Measurements from ENCODE around the gene NLGN1.

NLGN1 gene

DNA sequence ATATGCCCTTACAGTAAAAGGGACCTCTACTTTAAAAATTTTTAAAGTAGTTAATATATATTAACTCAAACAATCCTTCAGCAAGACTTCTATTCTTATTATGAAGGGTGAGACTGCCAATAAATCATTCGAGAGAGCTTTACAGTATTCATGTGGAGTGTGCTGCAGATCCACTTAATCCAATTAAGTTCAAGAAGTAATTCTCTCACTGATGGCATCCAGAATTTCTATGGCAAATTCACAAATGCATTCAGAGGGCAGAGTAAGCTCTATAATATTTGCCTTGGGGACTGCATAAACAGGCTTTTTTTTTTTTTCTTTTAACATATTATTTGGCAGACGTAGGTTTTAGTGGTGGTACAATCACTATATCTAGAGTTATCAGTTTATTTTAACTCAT is 692.0 kb downstream of the NLGN1 start:
- H3K9ac ChIP-seq (ENCODE audit: low read depth, low read length): no peak overlapping the region
- peaks cover 6% of the 10 kb centered on the region for H3K4me1 ChIP-seq (ENCODE audit: insufficient read depth, low read length)
- H3K27ac ChIP-seq (ENCODE audit: low read depth, low read length): no peak overlapping the region
- H3K4me3 ChIP-seq (ENCODE audit: low read length): no peak overlapping the region
- H3K9me3 ChIP-seq (ENCODE audit: insufficient read depth, low read depth, low read length): no peaks in the 10 kb centered on the region
- H3K36me3 ChIP-seq (ENCODE audit: insufficient read depth, low read length): no peaks in the 10 kb centered on the region
- 100% methylated on average over 1 of the region's 2 CpGs for WGBS
- H3K27me3 ChIP-seq (ENCODE audit: insufficient read depth, low read length): no peaks in the 10 kb centered on the region

DNA sequence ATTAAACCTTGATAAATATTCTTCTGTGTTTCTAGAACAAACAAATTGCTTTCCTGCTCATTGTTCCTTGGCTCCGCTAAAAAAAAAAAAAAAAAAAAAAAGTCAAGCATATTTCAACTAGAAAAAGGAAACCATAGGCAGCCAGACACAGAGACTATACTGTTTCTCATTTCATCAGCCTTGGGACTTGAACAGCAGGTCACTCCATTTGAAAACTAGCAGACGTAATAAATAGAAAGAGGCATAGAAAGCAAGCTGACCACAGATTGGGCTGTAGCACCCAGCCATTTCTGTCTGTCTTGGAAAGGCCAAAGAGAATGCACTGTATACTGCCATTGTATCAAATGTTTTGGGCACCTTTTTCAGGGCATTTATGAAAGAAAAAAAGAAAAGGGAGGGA is 697.1 kb downstream of the NLGN1 start:
- no peak overlapping the region for H3K9ac ChIP-seq (ENCODE audit: low read depth, low read length)
- no peaks in the 10 kb centered on the region for H3K9me3 ChIP-seq (ENCODE audit: insufficient read depth, low read depth, low read length)
- H3K4me3 ChIP-seq (ENCODE audit: low read length): no peak overlapping the region
- no peak overlapping the region for H3K27ac ChIP-seq (ENCODE audit: low read depth, low read length)
- H3K36me3 ChIP-seq (ENCODE audit: insufficient read depth, low read length): no peaks in the 10 kb centered on the region
- H3K4me1 ChIP-seq (ENCODE audit: insufficient read depth, low read length): peaks cover 10% of the 10 kb centered on the region
- no peaks in the 10 kb centered on the region for H3K27me3 ChIP-seq (ENCODE audit: insufficient read depth, low read length)
- WGBS: 66% methylated on average over 2 of the region's 2 CpGs

DNA sequence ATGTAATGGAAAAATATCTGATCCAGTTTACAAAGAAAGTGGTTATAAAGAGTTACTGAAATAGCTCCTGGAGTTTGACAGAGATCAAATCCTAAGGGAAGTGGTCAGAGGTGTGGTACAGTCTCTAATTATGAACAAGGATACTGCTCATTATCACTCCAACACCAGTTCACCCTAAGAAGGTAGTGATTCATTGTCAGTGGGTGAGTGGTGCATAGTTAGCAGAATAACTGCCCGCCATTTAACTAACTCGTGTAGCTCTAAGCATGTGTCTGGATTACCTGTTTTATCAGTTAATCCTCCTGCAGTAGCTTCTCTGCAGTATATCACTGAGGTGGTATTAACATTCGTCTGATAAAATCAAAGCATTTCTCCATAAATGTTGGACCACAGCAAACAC is 700.1 kb downstream of the NLGN1 start:
- Histone ChIP-seq H3K27ac (ENCODE audit: low read depth, low read length) (no peak overlapping the region), H3K36me3 (ENCODE audit: insufficient read depth, low read length) (no peaks in the 10 kb centered on the region), H3K9ac (ENCODE audit: low read depth, low read length) (no peak overlapping the region), H3K4me3 (ENCODE audit: low read length) (no peak overlapping the region), H3K9me3 (ENCODE audit: insufficient read depth, low read depth, low read length) (no peaks in the 10 kb centered on the region), H3K4me1 (ENCODE audit: insufficient read depth, low read length) (peaks cover 24% of the 10 kb centered on the region), H3K27me3 (ENCODE audit: insufficient read depth, low read length) (no peaks in the 10 kb centered on the region)
- 90% methylated on average over 3 of the region's 3 CpGs for WGBS

DNA sequence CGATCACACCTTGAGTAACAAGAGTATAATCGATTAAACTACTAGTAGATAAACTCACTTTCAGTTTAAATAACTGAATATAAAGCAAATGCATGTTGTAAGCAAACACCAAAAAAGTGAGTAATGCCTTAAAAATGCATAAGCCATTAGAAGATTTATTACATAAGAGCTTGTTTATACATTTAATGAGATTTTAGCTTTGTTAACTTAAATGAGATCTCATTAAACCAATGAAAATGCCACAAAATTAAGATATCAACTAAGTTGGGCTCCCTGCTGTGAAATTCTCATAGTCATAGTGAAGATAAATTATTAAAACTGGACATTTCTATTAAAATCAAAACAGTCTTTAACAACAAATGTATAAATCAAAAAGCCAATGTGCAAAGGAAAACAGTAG is 701.2 kb downstream of the NLGN1 start:
- no peak overlapping the region for H3K27ac ChIP-seq (ENCODE audit: low read depth, low read length)
- H3K27me3 ChIP-seq (ENCODE audit: insufficient read depth, low read length): no peaks in the 10 kb centered on the region
- 100% methylated on average over 2 of the region's 2 CpGs for WGBS
- no peak overlapping the region for H3K4me3 ChIP-seq (ENCODE audit: low read length)
- no peaks in the 10 kb centered on the region for H3K36me3 ChIP-seq (ENCODE audit: insufficient read depth, low read length)
- peaks cover 28% of the 10 kb centered on the region for H3K4me1 ChIP-seq (ENCODE audit: insufficient read depth, low read length)
- no peak overlapping the region for H3K9ac ChIP-seq (ENCODE audit: low read depth, low read length)
- H3K9me3 ChIP-seq (ENCODE audit: insufficient read depth, low read depth, low read length): no peaks in the 10 kb centered on the region

DNA sequence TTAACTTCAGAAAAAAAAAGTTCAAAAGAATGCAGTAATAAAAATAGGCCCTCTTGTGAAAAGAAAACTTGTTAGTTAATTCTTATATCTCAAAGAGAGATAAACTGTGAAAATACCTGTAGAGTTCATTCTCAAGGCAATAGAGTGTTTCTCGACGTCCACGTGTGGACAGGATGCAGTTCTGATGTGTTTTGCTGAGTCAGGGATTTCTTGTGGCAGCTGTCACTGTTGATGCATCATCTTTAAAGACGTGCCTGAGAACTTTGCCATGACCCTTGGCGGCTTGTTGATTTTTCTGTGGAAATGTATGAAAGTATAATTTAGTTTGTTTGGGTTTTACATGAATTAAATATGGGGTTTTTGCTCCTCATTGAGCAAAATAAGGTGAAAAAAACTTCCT is 702.2 kb downstream of the NLGN1 start:
- no peak overlapping the region for H3K27ac ChIP-seq (ENCODE audit: low read depth, low read length)
- H3K9ac ChIP-seq (ENCODE audit: low read depth, low read length): no peak overlapping the region
- no peaks in the 10 kb centered on the region for H3K27me3 ChIP-seq (ENCODE audit: insufficient read depth, low read length)
- no peaks in the 10 kb centered on the region for H3K9me3 ChIP-seq (ENCODE audit: insufficient read depth, low read depth, low read length)
- 93% methylated on average over 5 of the region's 5 CpGs for WGBS
- no peak overlapping the region for H3K4me3 ChIP-seq (ENCODE audit: low read length)
- H3K36me3 ChIP-seq (ENCODE audit: insufficient read depth, low read length): no peaks in the 10 kb centered on the region
- peaks cover 20% of the 10 kb centered on the region for H3K4me1 ChIP-seq (ENCODE audit: insufficient read depth, low read length)

DNA sequence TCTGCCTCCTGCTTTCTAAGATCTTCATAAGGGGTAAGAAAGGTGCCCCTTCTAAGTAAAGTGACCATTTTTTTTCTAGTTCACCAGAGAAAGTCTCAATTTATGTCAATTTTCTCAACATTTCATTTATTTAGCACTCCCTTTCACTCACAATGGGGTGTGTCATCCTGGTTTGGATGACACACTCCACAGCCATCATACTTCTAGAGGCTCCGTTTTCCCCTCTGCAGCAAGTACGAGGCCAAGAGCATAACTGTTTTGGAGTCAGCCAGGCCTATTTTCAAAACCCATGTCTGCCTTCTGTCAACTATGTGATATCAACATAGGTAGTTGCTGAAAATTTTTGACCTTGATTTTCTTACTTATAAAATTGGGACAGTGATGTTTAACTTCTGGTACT is 703.2 kb downstream of the NLGN1 start:
- Histone ChIP-seq H3K27me3 (ENCODE audit: insufficient read depth, low read length) (no peaks in the 10 kb centered on the region), H3K4me3 (ENCODE audit: low read length) (no peak overlapping the region), H3K27ac (ENCODE audit: low read depth, low read length) (no peak overlapping the region), H3K36me3 (ENCODE audit: insufficient read depth, low read length) (no peaks in the 10 kb centered on the region), H3K4me1 (ENCODE audit: insufficient read depth, low read length) (peaks cover 17% of the 10 kb centered on the region), H3K9ac (ENCODE audit: low read depth, low read length) (no peak overlapping the region), H3K9me3 (ENCODE audit: insufficient read depth, low read depth, low read length) (no peaks in the 10 kb centered on the region)
- 95% methylated on average over 2 of the region's 2 CpGs for WGBS

DNA sequence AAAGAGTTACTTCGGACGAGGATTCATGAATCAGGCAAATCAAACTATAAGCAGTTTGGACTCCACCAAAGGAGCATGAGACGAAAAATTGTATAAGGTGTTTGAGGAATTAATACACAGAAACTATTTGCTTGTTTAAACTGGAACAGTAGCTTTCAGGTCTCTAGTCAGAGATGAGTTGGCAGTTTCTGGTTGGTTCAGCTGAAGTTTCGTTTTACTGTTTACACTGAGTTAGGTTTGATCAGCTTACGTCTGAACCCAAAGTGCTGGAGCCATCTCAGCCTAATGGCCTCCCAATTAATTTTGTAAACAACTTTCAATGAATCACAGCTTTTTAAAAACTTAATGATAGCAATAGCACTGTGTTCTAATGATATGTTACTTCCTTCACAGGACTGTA is 703.7 kb downstream of the NLGN1 start:
- no peak overlapping the region for H3K27ac ChIP-seq (ENCODE audit: low read depth, low read length)
- H3K4me3 ChIP-seq (ENCODE audit: low read length): no peak overlapping the region
- 89% methylated on average over 5 of the region's 5 CpGs for WGBS
- peaks cover 17% of the 10 kb centered on the region for H3K4me1 ChIP-seq (ENCODE audit: insufficient read depth, low read length)
- no peaks in the 10 kb centered on the region for H3K27me3 ChIP-seq (ENCODE audit: insufficient read depth, low read length)
- no peaks in the 10 kb centered on the region for H3K9me3 ChIP-seq (ENCODE audit: insufficient read depth, low read depth, low read length)
- no peak overlapping the region for H3K9ac ChIP-seq (ENCODE audit: low read depth, low read length)
- no peaks in the 10 kb centered on the region for H3K36me3 ChIP-seq (ENCODE audit: insufficient read depth, low read length)

DNA sequence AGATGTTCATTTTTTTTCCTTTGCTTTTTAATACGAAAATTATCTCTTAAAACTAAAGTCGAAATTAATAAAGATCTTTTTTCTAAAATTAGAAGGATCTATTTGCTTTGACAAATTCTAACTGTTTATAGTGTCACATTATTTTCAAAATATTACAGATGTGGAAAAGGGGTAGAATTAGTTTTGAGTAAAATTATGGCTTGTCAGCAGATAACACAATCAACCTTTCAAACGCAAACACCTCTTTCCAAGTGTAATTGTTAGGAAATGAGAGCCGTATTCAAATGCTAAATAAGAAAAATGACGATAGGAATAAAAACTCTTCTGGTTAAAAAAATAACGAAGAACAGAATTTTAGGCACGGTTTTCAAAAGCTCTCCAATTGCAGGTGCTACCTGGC is 704.7 kb downstream of the NLGN1 start:
- Histone ChIP-seq H3K9me3 (ENCODE audit: insufficient read depth, low read depth, low read length) (no peaks in the 10 kb centered on the region), H3K27me3 (ENCODE audit: insufficient read depth, low read length) (no peaks in the 10 kb centered on the region), H3K4me3 (ENCODE audit: low read length) (no peak overlapping the region), H3K27ac (ENCODE audit: low read depth, low read length) (no peak overlapping the region; the same call in 1 of the 2 replicates), H3K4me1 (ENCODE audit: insufficient read depth, low read length) (peaks cover 17% of the 10 kb centered on the region), H3K9ac (ENCODE audit: low read depth, low read length) (no peak overlapping the region), H3K36me3 (ENCODE audit: insufficient read depth, low read length) (no peaks in the 10 kb centered on the region)
- 61% methylated on average over 4 of the region's 7 CpGs for WGBS

DNA sequence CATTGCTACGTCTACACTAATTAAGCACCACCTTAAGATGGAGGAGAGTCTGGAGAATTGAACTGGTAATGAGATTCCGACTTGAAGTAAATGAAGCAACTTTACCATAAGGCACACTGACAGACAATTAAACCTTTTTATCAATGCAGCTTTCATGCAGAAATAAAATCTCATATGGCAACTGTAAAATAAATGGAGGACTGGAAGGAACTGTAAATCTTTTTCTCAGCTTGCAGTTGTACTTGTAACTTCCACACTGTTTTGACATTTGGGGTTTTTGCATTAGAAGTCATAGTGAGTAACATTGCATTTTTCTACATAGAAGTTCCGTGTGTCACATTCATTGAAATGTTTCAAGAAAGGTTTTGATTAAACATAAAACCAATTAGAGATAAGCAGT is 705.3 kb downstream of the NLGN1 start:
- H3K9ac ChIP-seq (ENCODE audit: low read depth, low read length): no peak overlapping the region
- WGBS: no CpG with 5 or more reads among the region's 3 CpGs
- no peak overlapping the region for H3K27ac ChIP-seq (ENCODE audit: low read depth, low read length)
- peaks cover 17% of the 10 kb centered on the region for H3K4me1 ChIP-seq (ENCODE audit: insufficient read depth, low read length)
- no peaks in the 10 kb centered on the region for H3K36me3 ChIP-seq (ENCODE audit: insufficient read depth, low read length)
- H3K4me3 ChIP-seq (ENCODE audit: low read length): no peak overlapping the region
- H3K9me3 ChIP-seq (ENCODE audit: insufficient read depth, low read depth, low read length): no peaks in the 10 kb centered on the region
- H3K27me3 ChIP-seq (ENCODE audit: insufficient read depth, low read length): no peaks in the 10 kb centered on the region

DNA sequence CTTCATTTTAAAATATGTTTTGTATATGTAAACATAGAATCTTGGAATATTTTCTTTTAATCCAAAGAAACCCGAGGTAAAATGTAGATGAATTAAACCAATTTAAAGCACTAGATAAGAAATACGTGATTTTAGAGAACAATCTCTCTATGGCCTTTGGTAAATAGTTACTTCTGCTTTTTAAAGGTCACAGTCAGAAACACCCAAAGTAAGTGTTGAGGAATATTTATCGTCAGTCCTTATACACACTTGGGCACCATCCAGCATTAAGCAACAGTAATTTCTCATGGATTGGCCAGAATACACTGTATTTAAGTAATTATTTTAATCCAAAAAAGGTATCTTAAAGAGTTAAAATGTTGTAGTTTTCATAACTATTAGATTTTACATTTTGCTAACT is 713.2 kb downstream of the NLGN1 start:
- Histone ChIP-seq H3K9ac (ENCODE audit: low read depth, low read length) (no peak overlapping the region), H3K4me1 (ENCODE audit: insufficient read depth, low read length) (no peaks in the 10 kb centered on the region; the same call in 1 of the 2 replicates), H3K36me3 (ENCODE audit: insufficient read depth, low read length) (no peaks in the 10 kb centered on the region), H3K9me3 (ENCODE audit: insufficient read depth, low read depth, low read length) (no peaks in the 10 kb centered on the region), H3K27ac (ENCODE audit: low read depth, low read length) (no peak overlapping the region), H3K27me3 (ENCODE audit: insufficient read depth, low read length) (no peaks in the 10 kb centered on the region), H3K4me3 (ENCODE audit: low read length) (no peak overlapping the region)
- 100% methylated on average over 1 of the region's 3 CpGs for WGBS

DNA sequence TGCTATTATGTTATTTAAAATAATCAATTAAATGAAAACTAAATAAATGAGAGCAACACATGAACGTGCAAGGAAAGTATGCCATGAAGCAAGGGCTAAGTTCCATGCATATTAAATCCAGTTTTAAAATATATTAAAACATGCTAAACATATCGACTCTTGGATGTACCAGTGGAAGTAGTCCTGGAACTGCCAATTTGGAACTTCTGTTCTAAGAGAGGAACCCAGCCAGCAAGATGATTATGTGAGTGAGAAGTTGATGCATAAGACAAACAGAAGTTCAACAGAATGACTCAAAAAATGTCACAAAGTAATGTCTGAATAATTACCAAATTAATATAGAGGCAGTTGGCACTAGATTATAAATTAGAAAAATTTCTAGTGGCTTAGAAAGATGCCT is 714.2 kb downstream of the NLGN1 start:
- Histone ChIP-seq H3K4me3 (ENCODE audit: low read length) (no peak overlapping the region), H3K36me3 (ENCODE audit: insufficient read depth, low read length) (no peaks in the 10 kb centered on the region), H3K27ac (ENCODE audit: low read depth, low read length) (no peak overlapping the region), H3K4me1 (ENCODE audit: insufficient read depth, low read length) (no peaks in the 10 kb centered on the region; the same call in 1 of the 2 replicates), H3K9ac (ENCODE audit: low read depth, low read length) (no peak overlapping the region), H3K27me3 (ENCODE audit: insufficient read depth, low read length) (no peaks in the 10 kb centered on the region), H3K9me3 (ENCODE audit: insufficient read depth, low read depth, low read length) (no peaks in the 10 kb centered on the region)
- WGBS: 100% methylated on average over 2 of the region's 2 CpGs

DNA sequence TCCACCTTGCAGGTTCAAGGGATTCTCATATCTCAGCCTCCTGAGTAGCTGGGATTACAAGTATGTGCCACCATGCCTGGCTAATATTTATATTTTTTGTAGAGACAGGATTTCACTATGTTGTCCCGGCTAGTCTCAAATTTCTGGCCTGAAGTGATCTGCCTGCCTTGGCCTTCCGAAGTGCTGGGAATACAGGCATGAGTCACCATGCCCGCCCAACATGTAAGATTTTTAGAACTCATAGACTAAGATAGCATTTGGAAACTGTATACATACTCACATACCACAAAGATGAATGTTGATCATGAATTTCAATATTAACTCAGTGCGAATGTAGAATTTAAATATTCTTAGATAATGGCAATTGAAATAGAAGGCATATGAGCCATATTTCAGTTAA is 718.9 kb downstream of the NLGN1 start:
- Histone ChIP-seq H3K27ac (ENCODE audit: low read depth, low read length) (no peak overlapping the region), H3K36me3 (ENCODE audit: insufficient read depth, low read length) (no peaks in the 10 kb centered on the region), H3K4me3 (ENCODE audit: low read length) (no peak overlapping the region), H3K27me3 (ENCODE audit: insufficient read depth, low read length) (no peaks in the 10 kb centered on the region), H3K4me1 (ENCODE audit: insufficient read depth, low read length) (peaks cover 17% of the 10 kb centered on the region), H3K9me3 (ENCODE audit: insufficient read depth, low read depth, low read length) (no peaks in the 10 kb centered on the region), H3K9ac (ENCODE audit: low read depth, low read length) (no peak overlapping the region)
- WGBS: 99% methylated on average over 3 of the region's 4 CpGs

Measured in HUES64 (cell line).